HepG2 (cell line): ENCODE measurements around the gene PRKAR2A. TPM values are rescaled to one million over a fixed set of nuclear protein-coding genes. Genes with fewer than 3 reads are reported as not detected.
A peak's percentile ranks its signal among the peaks of the same experiment; 100 is the strongest.

Source experiments
- CBX2 ChIP-seq, 2 experiments: fragments of 200-600 bp in 1 of 2; sonication (generic); formaldehyde crosslinking in 1 of 2; IDR thresholded peaks; 2 replicates each; pipeline versions ENCODE4 v1.7.0 to v1.8.1; 2018 to 2022; ENCODE audit warnings: low read depth in 2 of 2, low read length in 1 of 2, mild to moderate bottlenecking in 1 of 2, missing genetic modification reagents in 1 of 2
- CC2D1A ChIP-seq: sonication (generic); formaldehyde crosslinking; IDR thresholded peaks from 2 replicates; pipeline ENCODE4 v1.8.1; 2023; ENCODE audit warnings: mild to moderate bottlenecking, missing genetic modification reagents
- CEBPB ChIP-seq: IDR thresholded peaks from 2 replicates; pipeline ENCODE4 v1.6.1; 2011; ENCODE audit warnings: low read depth, low read length, improper control_type of control experiment, borderline replicate concordance
- ESRRA ChIP-seq: sonication (generic); formaldehyde crosslinking; IDR thresholded peaks from 2 replicates; pipeline ENCODE4 v1.5.1; 2020; ENCODE audit warnings: mild to moderate bottlenecking, low read depth, missing genetic modification reagents
- KLF12 ChIP-seq: sonication (generic); formaldehyde crosslinking; IDR thresholded peaks from 2 replicates; pipeline ENCODE4 v1.4.0; 2020; ENCODE audit warnings: missing genetic modification reagents, borderline replicate concordance
- KLF13 ChIP-seq: sonication (generic); formaldehyde crosslinking; IDR thresholded peaks from 2 replicates; pipeline ENCODE4 v1.4.0; 2020; ENCODE audit warnings: mild to moderate bottlenecking, missing genetic modification reagents
- MATR3 ChIP-seq: sonication (generic); formaldehyde crosslinking; IDR thresholded peaks from 2 replicates; pipeline ENCODE4 v1.4.0; 2020; ENCODE audit warnings: missing genetic modification reagents
- MED1 ChIP-seq: sonication (generic); formaldehyde crosslinking; IDR thresholded peaks from 2 replicates; pipeline ENCODE4 v1.4.0; 2020; ENCODE audit warnings: missing genetic modification reagents
- MXI1 ChIP-seq: IDR thresholded peaks from 3 replicates; pipeline ENCODE4 v1.6.1; 2012; ENCODE audit warnings: low read depth, low read length, inconsistent platforms, borderline replicate concordance
- NFYC ChIP-seq: IDR thresholded peaks from 2 replicates; pipeline ENCODE4 v1.6.1; 2016; ENCODE audit warnings: missing genetic modification reagents, missing compliant biosample characterization
- PPARG ChIP-seq: conservative IDR thresholded peaks from 2 replicates; pipeline ENCODE4 v1.6.1; 2016; ENCODE audit warnings: missing biosample characterization, missing genetic modification reagents
- RFXANK ChIP-seq: IDR thresholded peaks from 2 replicates; pipeline ENCODE4 v1.6.1; 2016
- SIN3A ChIP-seq: IDR thresholded peaks from 2 replicates; pipeline ENCODE4 v1.6.1; 2011; ENCODE audit warnings: low read depth, mild to moderate bottlenecking, control low read depth, low read length, borderline replicate concordance
- SP5 ChIP-seq: IDR thresholded peaks from 2 replicates; pipeline ENCODE4 v1.6.1; 2016; ENCODE audit warnings: low read depth, borderline replicate concordance
- TOPORS ChIP-seq: sonication (generic); formaldehyde crosslinking; IDR thresholded peaks from 2 replicates; pipeline ENCODE4 v1.8.0; 2023; ENCODE audit warnings: mild to moderate bottlenecking, missing genetic modification reagents
- ZKSCAN8 ChIP-seq: IDR thresholded peaks from 2 replicates; pipeline ENCODE4 v1.6.1; 2016; ENCODE audit warnings: borderline replicate concordance, missing genetic modification reagents, missing compliant biosample characterization
- ZNF180 ChIP-seq: sonication (generic); formaldehyde crosslinking; IDR thresholded peaks from 2 replicates; pipeline ENCODE4 v1.4.0; 2020; ENCODE audit warnings: low read depth, missing genetic modification reagents, borderline replicate concordance
- ZNF382 ChIP-seq: sonication (generic); formaldehyde crosslinking; IDR thresholded peaks from 2 replicates; pipeline ENCODE4 v1.5.0; 2020; ENCODE audit warnings: missing genetic modification reagents, mild to moderate bottlenecking, borderline replicate concordance
- ZNF383 ChIP-seq: sonication (generic); formaldehyde crosslinking; IDR thresholded peaks from 2 replicates; pipeline ENCODE4 v1.4.0; 2020; ENCODE audit warnings: missing genetic modification reagents, mild to moderate bottlenecking, borderline replicate concordance
- ZNF773 ChIP-seq: sonication (generic); formaldehyde crosslinking; IDR thresholded peaks from 2 replicates; pipeline ENCODE4 v1.4.0; 2020; ENCODE audit warnings: missing genetic modification reagents, borderline replicate concordance
- polyA plus RNA-seq, 8 experiments: library from polyadenylated mRNA; depleted of rRNA in 3 of 8; stranded (reverse) in 7 of 8; unstranded in 1 of 8; fragments of >200 nt; fragmentation: Illumina TruSeq in 4 of 8; extraction: Trizol in 4 of 8; gene quantifications; 2 replicates each; pipeline versions ENCODE4 v1.2.1 to v1.2.3, GENCODE V29; 2011 to 2016; ENCODE audit warnings: low read depth in 4 of 8, missing spikeins in 1 of 8, mixed read lengths in 1 of 8; ENCODE audit not compliant: insufficient read depth in 1 of 8
- total RNA-seq, 5 experiments: library from RNA; depleted of rRNA; stranded (reverse); fragments of >200 nt; fragmentation: Illumina TruSeq; extraction: Trizol; gene quantifications; 2 replicates each; pipeline ENCODE4 v1.2.3, GENCODE V29; 2016; ENCODE audit warnings: low read depth in 1 of 5
- TF ChIP-seq, protein P1 (sequence below): sonication (generic); formaldehyde crosslinking; IDR thresholded peaks from 2 replicates; pipeline ENCODE4 v1.4.0; 2020; ENCODE audit warnings: mild to moderate bottlenecking, missing genetic modification reagents, borderline replicate concordance
- TF ChIP-seq, protein P2 (sequence below): sonication (generic); formaldehyde crosslinking; IDR thresholded peaks from 2 replicates; pipeline ENCODE4 v1.4.0; 2020; ENCODE audit warnings: missing genetic modification reagents, borderline replicate concordance
- TF ChIP-seq, protein P3 (sequence below), 2 experiments: sonication (generic) in 1 of 2; formaldehyde crosslinking in 1 of 2; IDR thresholded peaks; 2 replicates each; pipeline versions ENCODE4 v1.5.1 to v1.6.1; 2011 to 2020; ENCODE audit warnings: borderline replicate concordance in 1 of 2, low read depth in 1 of 2, low read length in 1 of 2, mild to moderate bottlenecking in 1 of 2, missing genetic modification reagents in 1 of 2, moderate library complexity in 1 of 2

The PRKAR2A gene
- total and polyA plus RNA-seq, 2 of the 13 experiments (the other 11 are each of a cell fraction or from before 2014, with no cell fraction given): 11.8 to 29.2 TPM

DNA sequence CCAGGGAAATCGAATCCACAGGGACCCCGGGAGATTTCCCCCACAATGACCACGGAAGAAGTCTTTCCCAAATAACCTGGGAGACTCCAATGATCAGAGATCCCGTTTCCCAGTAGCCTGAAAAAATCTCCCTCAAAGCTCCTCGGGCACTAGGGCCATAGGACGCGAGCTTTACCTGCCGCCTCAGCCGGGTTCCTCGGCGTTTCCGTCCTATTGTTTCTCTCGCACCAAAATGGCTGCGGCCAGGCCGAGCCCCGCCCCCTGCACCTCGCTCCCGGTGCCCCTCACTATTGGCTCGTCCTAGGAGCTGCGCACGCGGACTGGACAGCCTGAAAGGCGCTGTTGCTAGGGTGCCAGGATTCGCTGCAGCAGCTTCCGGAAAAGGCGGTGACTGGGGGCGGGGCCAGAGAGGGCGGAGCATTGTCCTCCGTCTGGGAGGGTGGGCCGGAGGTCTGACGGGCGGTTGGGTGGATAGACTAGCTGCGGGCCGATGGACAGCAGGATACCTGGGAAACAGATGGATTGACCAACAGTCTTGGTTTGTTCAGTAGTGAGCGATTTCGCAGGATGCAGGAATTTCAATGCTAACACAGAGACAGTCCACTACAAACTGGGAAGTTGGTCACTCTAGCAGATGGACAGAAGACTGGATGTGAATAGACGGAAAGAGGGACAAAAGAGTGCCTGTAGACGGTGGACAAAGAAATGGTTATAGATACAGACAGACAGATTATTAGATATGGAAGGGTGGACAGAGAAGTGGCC is 130.5 kb downstream of the PRKAR2A start, which contains the start of gene IP6K2 (continued):
- TF ChIP-seq, protein P1, sequence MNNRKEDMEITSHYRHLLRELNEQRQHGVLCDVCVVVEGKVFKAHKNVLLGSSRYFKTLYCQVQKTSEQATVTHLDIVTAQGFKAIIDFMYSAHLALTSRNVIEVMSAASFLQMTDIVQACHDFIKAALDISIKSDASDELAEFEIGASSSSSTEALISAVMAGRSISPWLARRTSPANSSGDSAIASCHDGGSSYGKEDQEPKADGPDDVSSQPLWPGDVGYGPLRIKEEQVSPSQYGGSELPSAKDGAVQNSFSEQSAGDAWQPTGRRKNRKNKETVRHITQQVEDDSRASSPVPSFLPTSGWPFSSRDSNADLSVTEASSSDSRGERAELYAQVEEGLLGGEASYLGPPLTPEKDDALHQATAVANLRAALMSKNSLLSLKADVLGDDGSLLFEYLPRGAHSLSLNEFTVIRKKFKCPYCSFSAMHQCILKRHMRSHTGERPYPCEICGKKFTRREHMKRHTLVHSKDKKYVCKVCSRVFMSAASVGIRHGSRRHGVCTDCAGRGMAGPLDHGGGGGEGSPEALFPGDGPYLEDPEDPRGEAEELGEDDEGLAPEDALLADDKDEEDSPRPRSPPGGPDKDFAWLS: no peak
- TF ChIP-seq ZNF382 (CRISPR knock-in tag): no peak
- no peak for TF ChIP-seq CC2D1A
- TF ChIP-seq MXI1: peak; percentile 83; the same call in 2 of the 3 replicates
- TF ChIP-seq, protein P2, sequence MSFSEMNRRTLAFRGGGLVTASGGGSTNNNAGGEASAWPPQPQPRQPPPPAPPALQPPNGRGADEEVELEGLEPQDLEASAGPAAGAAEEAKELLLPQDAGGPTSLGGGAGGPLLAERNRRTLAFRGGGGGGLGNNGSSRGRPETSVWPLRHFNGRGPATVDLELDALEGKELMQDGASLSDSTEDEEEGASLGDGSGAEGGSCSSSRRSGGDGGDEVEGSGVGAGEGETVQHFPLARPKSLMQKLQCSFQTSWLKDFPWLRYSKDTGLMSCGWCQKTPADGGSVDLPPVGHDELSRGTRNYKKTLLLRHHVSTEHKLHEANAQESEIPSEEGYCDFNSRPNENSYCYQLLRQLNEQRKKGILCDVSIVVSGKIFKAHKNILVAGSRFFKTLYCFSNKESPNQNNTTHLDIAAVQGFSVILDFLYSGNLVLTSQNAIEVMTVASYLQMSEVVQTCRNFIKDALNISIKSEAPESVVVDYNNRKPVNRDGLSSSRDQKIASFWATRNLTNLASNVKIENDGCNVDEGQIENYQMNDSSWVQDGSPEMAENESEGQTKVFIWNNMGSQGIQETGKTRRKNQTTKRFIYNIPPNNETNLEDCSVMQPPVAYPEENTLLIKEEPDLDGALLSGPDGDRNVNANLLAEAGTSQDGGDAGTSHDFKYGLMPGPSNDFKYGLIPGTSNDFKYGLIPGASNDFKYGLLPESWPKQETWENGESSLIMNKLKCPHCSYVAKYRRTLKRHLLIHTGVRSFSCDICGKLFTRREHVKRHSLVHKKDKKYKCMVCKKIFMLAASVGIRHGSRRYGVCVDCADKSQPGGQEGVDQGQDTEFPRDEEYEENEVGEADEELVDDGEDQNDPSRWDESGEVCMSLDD: no peak
- no peak for TF ChIP-seq ZKSCAN8
- no peak for TF ChIP-seq KLF12
- no peak for TF ChIP-seq CBX2 (IDR thresholded peaks at IDR 0.05; ENCODE audit: low read depth, low read length)
- no peak for TF ChIP-seq CBX2 (CRISPR knock-in tag; IDR thresholded peaks at IDR 0.05; ENCODE audit: low read depth)
- TF ChIP-seq TOPORS (CRISPR knock-in tag): no peak
- no peak for TF ChIP-seq ZNF180 (CRISPR knock-in tag)
- no peak for TF ChIP-seq ZNF383 (CRISPR knock-in tag)
- TF ChIP-seq ESRRA (CRISPR knock-in tag): no peak
- TF ChIP-seq CEBPB: peak; percentile 60; the same call in 1 of the 2 replicates
- TF ChIP-seq PPARG (CRISPR knock-in tag): no peak
- TF ChIP-seq SIN3A: peak; percentile 87; the same call in 1 of the 2 replicates
- TF ChIP-seq, protein P3, sequence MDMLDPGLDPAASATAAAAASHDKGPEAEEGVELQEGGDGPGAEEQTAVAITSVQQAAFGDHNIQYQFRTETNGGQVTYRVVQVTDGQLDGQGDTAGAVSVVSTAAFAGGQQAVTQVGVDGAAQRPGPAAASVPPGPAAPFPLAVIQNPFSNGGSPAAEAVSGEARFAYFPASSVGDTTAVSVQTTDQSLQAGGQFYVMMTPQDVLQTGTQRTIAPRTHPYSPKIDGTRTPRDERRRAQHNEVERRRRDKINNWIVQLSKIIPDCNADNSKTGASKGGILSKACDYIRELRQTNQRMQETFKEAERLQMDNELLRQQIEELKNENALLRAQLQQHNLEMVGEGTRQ (IDR thresholded peaks at IDR 0.05; ENCODE audit: low read depth, low read length): no peak
- TF ChIP-seq, protein P3 (CRISPR knock-in tag; IDR thresholded peaks at IDR 0.05; ENCODE audit: borderline replicate concordance): no peak
- TF ChIP-seq NFYC (CRISPR knock-in tag): peak; percentile 93
- peak; percentile 63; the same call in 1 of the 2 replicates for TF ChIP-seq SP5 (CRISPR knock-in tag)
- peak; percentile 98 for TF ChIP-seq RFXANK
- TF ChIP-seq MED1 (CRISPR knock-in tag): no peak; the same call in 1 of the 2 replicates
- no peak for TF ChIP-seq KLF13
- TF ChIP-seq ZNF773 (CRISPR knock-in tag): no peak
- no peak for TF ChIP-seq MATR3 (CRISPR knock-in tag)
